GM19240 (cell line): ENCODE results near the gene CGB2.
"Not testable (repeated sequence)": the region's sequence is repeated elsewhere in the genome, so short reads cannot be mapped to it uniquely, and the experiment has no call there.

ENCODE experiments used
- DNase-seq: peaks from one replicate; pipeline ENCODE4 v3.0.0; 2011; ENCODE audit warnings: low spot score; ENCODE audit not compliant: insufficient read length

The CGB2 gene

GRCh38 chr19:49067554-49067953, 35.9 kb downstream of the CGB2 start:
- no peak for DNase-seq

GRCh38 chr19:49069026-49069425, 37.3 kb downstream of the CGB2 start:
- no peak for DNase-seq

GRCh38 chr19:49070416-49070815, 38.7 kb downstream of the CGB2 start:
- DNase-seq, result no peak

GRCh38 chr19:49071860-49072547, 40.3 kb downstream of the CGB2 start:
- DNase-seq, result no peak

GRCh38 chr19:49073514-49074378, 42.1 kb downstream of the CGB2 start:
- no peak for DNase-seq

GRCh38 chr19:49074869-49075268, 43.2 kb downstream of the CGB2 start:
- DNase-seq, result not testable (repeated sequence)

DNA sequence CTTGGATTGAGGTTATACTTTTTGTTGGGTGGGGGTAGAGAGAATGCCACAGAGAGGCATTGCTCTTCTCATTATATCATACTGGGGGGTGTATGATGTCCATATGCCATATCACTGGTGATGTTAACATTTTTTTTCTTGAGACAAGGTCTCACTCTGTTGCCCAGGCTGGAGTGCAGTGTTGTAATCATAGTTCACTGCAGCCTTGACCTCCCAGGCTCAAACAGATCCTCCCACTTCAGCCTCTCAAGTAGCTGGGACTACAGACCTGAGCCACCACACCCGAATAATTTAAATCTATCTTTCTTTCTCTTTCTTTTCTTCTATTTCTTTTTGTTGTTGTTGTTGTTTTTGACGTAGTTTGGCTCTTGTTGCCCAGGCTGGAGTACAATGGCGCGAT, 48.7 kb downstream of the CGB2 start:
- DNase-seq, result no peak

DNA sequence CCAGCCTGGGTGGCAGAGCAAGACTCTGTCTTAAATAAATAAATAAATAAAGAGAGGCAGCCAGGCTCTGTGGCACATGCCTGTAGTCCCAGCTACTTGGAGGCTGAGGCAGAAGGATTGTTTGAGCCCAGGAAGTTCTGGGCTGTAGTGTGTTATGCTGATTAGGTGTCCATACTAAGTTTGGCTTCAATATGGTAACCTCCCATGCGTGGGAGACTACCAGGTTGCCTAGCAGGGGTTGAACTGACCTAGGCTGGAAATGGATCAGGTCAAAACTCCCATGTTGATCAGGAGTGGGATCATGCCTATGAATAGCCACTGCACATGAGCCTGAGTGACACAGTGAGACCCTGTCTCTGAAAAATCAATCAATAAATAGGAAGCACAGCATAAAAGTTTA, 49.6 kb downstream of the CGB2 start:
- DNase-seq, result no peak
